ENCODE results near the gene TMEFF1. TPM values are rescaled to one million over a fixed set of nuclear protein-coding genes. Genes with fewer than 3 reads are reported as not detected.

TMEFF1 gene, protein sequence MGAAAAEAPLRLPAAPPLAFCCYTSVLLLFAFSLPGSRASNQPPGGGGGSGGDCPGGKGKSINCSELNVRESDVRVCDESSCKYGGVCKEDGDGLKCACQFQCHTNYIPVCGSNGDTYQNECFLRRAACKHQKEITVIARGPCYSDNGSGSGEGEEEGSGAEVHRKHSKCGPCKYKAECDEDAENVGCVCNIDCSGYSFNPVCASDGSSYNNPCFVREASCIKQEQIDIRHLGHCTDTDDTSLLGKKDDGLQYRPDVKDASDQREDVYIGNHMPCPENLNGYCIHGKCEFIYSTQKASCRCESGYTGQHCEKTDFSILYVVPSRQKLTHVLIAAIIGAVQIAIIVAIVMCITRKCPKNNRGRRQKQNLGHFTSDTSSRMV
- total RNA-seq = 1 to 10 TPM; 1.7 to 2.7 TPM

DNA sequence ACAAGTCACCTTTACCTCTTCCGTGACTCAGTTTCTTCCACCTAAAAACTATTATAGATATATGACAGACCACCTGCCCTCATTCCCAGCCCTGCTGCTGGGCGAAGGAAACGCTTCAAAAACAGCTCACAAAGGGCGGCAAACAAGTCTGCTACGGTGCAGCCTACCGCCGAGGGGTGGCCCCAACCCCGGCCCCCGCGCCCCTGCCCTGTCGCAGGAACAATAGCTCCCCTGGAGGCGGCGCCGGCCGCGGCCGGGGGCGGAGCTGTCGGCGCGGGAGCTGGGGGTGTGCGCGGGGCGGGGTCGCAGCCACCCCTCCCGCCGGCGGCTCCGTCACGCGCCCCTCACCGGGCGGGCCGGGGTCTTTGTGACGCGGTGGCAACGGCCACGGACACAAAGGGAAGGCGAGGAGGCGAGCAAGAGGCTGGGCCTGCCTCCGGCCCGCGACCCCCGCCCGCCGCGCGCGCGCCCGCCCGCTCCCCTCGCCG, at the start of gene TMEFF1:
Gene TMEFF1 (plus strand): TSS at position 362 of the 488 bp plus-strand sequence. CDS start 396 bp downstream, outside the sequence.
- H3K9me3 ChIP-seq = no peaks in the 10 kb centered on the region
- H3K27me3 ChIP-seq (replicated peaks; ENCODE audit: insufficient read depth) = no peaks in the 10 kb centered on the region
- DNase-seq (ENCODE audit: low spot score) = peak; percentile 6
- intact Hi-C loops (cut with DNase I) = loop anchor here (10.0 kb wide), 1 partner anchor 122 kb away; no protein-coding TSS in a partner anchor
- peak within 1 kb of the TSS; percentile 45 to 51 for H3K4me3 ChIP-seq
- no peaks in the 10 kb centered on the region for H3K36me3 ChIP-seq
- H3K4me1 ChIP-seq (replicated peaks) = no peaks in the 10 kb centered on the region
- 1% methylated on average over 32 of the region's 54 CpGs for WGBS
- H3K27ac ChIP-seq = no peak within 1 kb of the TSS
- TF ChIP-seq POLR2AphosphoS5 (IDR thresholded peaks at IDR 0.05) (no peak), POLR2A (IDR thresholded peaks at IDR 0.05) (no peak), CTCF (IDR thresholded peaks at IDR 0.05) (no peak)

- TF ChIP-seq POLR2AphosphoS5 (IDR thresholded peaks at IDR 0.05) (peak; percentile 10), CTCF (IDR thresholded peaks at IDR 0.05) (no peak)
- Histone ChIP-seq H3K4me3 (no peak overlapping the region), H3K27ac (peak overlapping the region; percentile 83 to 84), H3K4me1 (replicated peaks) (no peaks in the 10 kb centered on the region), H3K36me3 (no peaks in the 10 kb centered on the region), H3K27me3 (replicated peaks; ENCODE audit: insufficient read depth) (no peaks in the 10 kb centered on the region), H3K9me3 (no peaks in the 10 kb centered on the region)
- WGBS = 30% methylated on average over 1 of the region's 1 CpG
- intact Hi-C loops (cut with DNase I) = loop anchor here (5.0 to 10.0 kb wide), 2 partner anchors 73 to 169 kb away; partner anchors contain the start of gene TEX10
- no peak for DNase-seq (ENCODE audit: low spot score)
Measured at GRCh38 chr9:100425758-100426157, 47.2 kb upstream of the TMEFF1 start.

GRCh38 chr9:100426189-100426529, 46.8 kb upstream of the TMEFF1 start:
- Histone ChIP-seq H3K27me3 (replicated peaks; ENCODE audit: insufficient read depth) (no peaks in the 10 kb centered on the region), H3K36me3 (no peaks in the 10 kb centered on the region), H3K4me1 (replicated peaks) (no peaks in the 10 kb centered on the region), H3K27ac (peak overlapping the region; percentile 83 to 84), H3K4me3 (peak overlapping the region; percentile 58 to 86), H3K9me3 (no peaks in the 10 kb centered on the region)
- intact Hi-C loops (cut with DNase I) = loop anchor here (5.0 to 10.0 kb wide), 2 partner anchors 74 to 169 kb away; partner anchors contain the start of gene TEX10
- DNase-seq (ENCODE audit: low spot score) = no peak
- TF ChIP-seq POLR2A (IDR thresholded peaks at IDR 0.05) (no peak), CTCF (IDR thresholded peaks at IDR 0.05) (no peak), POLR2AphosphoS5 (IDR thresholded peaks at IDR 0.05) (no peak)
- WGBS = 12% methylated on average over 7 of the region's 7 CpGs

DNA sequence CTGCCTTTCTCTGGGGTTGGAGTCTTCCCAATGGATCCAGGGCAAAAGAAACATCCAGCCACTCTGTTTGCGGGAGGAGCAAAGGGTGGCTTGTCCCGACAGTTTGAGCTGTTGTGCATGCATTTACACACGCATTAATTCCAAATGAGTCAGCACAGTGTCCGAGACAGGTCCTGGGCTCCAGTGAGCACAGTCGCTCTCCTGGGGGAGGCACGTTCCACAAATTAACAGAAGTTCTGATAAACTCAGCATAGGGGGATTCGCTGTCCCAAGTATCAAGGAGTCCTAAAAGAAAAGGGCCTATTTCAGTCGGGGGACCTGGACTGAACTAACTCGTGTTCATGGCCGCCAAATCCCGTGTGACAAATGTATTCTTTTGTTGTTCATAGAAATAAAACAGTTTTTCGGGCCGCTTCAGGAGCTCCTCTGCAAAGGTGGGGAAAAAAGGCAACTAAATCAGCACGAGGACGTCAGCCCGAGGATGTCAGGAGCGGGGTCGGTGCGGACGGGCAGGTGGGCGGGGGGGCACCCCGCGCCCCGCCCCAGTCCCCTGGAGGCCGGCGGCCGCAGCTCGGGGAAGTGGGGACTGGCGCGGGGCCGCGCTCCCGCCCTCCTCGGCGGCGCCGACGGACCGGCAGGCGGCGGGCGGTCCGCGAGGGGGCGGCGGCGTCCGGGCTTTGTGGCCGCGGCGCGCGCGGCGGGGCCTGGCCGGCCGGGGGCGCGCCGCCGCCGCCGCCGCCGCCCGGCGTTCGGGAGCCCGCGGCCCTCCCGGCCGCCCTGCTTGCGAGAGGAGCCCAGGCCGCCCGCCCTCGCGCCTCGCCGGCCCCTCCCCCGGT, 46.2 kb upstream of the TMEFF1 start, which contains the start of gene MSANTD3:
Gene MSANTD3 (plus strand): TSS at position 614 of the 836 bp plus-strand sequence. CDS start 14,796 bp downstream, outside the sequence.
- WGBS = under 1% methylated on average over 39 of the region's 80 CpGs
- DNase-seq (ENCODE audit: low spot score) = peak; percentile 58
- peak within 1 kb of the TSS; percentile 85 to 88 for H3K27ac ChIP-seq
- no peaks in the 10 kb centered on the region for H3K27me3 ChIP-seq (replicated peaks; ENCODE audit: insufficient read depth)
- no peaks in the 10 kb centered on the region for H3K9me3 ChIP-seq
- intact Hi-C loops (cut with DNase I) = loop anchor here (5.0 to 10.0 kb wide), 2 partner anchors 74 to 168 kb away; partner anchors contain the start of gene TEX10
- H3K36me3 ChIP-seq = no peaks in the 10 kb centered on the region
- H3K4me3 ChIP-seq = peak within 1 kb of the TSS; percentile 86 to 87
- H3K4me1 ChIP-seq (replicated peaks) = no peaks in the 10 kb centered on the region
- peak in 2 of 4 experiments; percentile 21 to 46 for TF ChIP-seq CTCF (IDR thresholded peaks at IDR 0.05)
- peak; percentile 55 for TF ChIP-seq POLR2A (IDR thresholded peaks at IDR 0.05)
- no peak for TF ChIP-seq POLR2AphosphoS5 (IDR thresholded peaks at IDR 0.05)

Data from prostate gland (tissue), 2 donors.